ENCODE results near the gene RABGAP1L.

- TF ChIP-seq CTCF (IDR thresholded peaks at IDR 0.05), result no peak
- no peak for TF ChIP-seq POLR2A (IDR thresholded peaks at IDR 0.05)
Measured at GRCh38 chr1:174326278-174326677, 167.0 kb downstream of the RABGAP1L start.

All from thyroid gland (tissue), 4 donors.